HPDE6-E6E7 (cell line): ENCODE data around the gene CNTN5.
"Not testable (repeated sequence)": the region's sequence is repeated elsewhere in the genome, so short reads cannot be mapped to it uniquely, and the experiment has no call there.

Experiments
- DNase-seq: peaks from one replicate; pipeline ENCODE4 v3.0.0; 2011; ENCODE audit warnings: missing footprints; ENCODE audit errors: extremely low spot score

CNTN5 gene

DNA sequence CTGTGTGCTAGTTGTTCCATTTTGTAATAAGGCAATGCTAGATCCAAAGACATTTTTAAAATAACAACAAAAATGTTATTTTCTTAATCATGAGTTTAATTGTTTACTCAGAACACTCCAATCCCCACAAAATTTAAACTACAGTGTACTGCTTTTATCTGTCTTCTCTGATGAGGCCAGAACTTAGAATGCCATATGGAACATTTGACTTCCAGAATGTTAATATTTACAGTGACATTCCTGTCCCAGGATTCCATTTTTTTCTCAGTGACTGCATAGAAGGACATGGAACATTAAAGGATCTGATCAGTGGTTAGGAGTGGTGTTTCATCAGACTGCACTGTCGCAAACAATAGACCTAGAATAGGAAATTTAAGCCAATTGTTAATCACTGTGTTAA, 1171.4 kb downstream of the CNTN5 start:
- DNase-seq, result no peak

- no peak for DNase-seq
These were observed 1183.0 kb downstream of the CNTN5 start for GRCh38 chr11:100203789-100204188.

- DNase-seq, result no peak
These were observed 1185.2 kb downstream of the CNTN5 start for GRCh38 chr11:100205926-100206325.

DNA sequence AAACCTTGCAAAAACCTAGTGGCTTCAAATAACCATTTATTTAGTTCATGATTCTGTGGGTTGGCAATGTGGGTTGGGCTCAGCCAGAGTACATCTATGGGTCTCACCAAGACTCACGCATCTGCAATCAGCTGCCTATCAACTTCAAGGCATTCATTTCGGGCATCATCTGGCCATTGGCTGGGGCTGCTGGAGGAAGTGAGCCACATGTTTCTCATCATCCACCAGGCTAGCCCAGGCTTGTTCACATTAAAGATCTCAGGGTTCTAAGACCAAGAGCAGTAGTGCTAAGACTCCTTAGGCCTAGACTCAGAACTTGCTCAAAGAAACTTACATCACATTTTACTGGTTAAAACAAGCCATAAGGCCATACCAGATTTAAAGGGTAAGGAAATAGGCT, 1187.5 kb downstream of the CNTN5 start:
- DNase-seq, result peak; percentile 7

GRCh38 chr11:100214791-100215190, 1194.0 kb downstream of the CNTN5 start:
- DNase-seq, result no peak

DNA sequence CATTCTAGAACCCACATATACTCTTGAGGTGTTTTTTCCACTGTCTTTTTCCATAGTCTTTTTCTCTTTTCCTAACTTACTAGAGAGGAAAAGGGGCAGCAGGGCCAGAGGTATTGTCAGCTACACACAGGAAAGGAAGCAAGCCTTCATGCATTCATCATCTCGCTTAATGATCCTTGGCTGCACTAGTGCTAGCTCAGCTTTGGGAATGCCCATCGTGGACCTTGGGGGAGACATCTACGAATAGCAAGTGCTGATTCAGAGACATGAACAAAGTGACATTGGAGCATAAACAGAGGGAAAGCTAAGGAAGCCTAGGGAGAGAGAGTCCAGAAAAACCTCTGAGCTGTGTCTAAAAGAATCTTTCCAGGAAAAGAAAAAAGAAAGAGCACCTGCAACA, 1200.1 kb downstream of the CNTN5 start:
- DNase-seq, result no peak

DNA sequence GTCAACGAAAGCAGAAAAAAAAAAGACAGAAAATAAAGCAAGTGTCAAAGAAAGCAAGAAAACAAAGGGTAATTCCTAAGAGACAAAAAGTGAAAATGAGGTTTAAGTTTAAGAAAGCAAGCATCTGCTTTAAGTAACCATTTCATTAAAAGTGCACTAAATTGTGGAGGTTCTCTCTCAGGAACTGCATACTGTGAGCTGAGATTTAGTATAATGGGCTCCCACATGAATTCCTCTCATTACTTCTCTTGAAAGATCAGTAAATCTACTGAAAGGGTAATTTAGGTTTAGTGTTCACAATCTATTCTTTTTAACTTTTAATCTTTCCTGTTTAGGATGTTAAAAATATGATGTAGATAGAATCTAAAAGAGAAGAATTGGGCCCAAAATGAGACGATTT, 1201.0 kb downstream of the CNTN5 start:
- DNase-seq, result no peak

- DNase-seq, result no peak
These were observed 1203.8 kb downstream of the CNTN5 start for GRCh38 chr11:100224541-100225034.

DNA sequence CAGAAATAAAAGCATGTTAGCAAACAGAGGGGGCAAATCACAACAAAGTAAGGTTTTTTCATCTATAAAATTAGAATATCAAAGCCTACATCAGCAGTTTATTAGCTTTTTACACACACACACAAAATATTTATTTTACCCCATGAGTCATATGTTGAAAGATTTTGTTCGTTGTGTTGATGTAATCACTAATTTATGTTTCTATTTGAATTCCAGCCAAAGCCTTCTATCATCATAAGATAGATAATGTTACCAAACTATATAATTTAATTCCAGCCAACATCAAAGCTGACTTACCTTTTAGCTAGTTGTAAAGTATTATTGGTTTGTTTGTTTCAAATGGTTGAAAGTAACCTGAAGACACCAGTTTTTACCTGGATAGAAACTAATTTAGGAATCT, 1208.3 kb downstream of the CNTN5 start:
- DNase-seq, result no peak

- DNase-seq, result no peak
These were observed 1211.3 kb downstream of the CNTN5 start for GRCh38 chr11:100232006-100232405.

DNA sequence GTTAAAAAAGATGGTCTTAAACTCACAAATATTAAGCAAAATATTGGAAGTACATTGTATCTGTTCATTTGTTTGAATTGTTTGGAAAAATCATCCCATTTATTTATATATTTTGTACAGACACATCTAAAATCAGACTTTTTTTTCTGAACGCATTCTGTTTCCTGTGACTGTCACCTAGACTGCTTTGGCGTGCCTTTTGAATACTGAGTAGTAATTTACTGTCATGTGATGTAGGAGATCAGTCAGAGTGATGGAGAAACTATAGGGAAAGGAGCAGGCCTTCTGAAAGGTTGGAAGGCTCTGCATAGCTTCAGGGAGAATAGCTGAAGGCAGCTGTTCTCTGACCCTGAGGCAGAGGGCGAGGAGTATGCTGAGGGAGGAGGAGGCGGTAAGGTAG, 1214.3 kb downstream of the CNTN5 start:
- DNase-seq, result no peak

DNA sequence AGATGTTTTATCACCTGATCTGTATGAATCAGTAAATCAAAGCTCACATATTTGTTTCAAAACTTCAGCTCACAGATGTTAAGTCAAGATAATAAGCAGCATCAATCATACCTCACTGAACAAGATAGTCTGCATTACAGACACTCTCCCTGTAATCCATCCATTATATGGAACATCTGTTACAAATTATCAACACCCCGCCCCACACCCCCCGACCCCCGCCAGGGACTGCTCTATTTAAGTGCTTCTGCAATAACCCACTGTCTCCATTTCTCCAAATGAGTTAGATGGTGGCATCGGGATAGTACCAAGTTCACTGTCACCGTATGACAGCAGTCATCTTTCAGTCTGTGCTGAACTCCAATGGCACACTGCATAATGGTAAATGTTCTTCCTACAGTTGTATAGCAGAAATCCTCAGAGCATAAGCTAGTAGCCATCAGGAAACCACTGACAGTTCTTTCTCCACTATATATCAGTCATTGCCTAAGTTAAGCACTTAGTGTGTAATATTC, 1219.3 kb downstream of the CNTN5 start:
- DNase-seq, result no peak

DNA sequence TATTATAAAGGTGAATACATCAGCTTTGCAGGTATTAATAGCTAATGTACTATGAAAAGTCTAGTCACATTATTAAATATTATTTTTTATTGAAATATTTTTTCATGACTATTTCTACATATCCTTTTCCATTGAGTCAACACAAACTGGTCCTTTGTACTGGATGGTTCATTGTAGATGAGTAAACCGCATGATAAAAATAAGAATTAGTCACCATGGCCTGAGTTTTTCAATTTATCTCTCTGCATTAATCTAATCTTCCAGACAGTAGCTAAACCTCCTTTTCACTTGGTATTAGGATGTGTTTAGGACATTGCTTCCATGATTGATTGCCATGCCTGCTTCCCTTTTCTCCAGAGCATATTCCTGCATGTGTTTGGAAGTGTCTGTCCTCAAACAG, 1227.0 kb downstream of the CNTN5 start:
- peak; percentile 5 for DNase-seq

GRCh38 chr11:100257238-100257803, 1236.6 kb downstream of the CNTN5 start:
- not testable (repeated sequence) for DNase-seq

DNA sequence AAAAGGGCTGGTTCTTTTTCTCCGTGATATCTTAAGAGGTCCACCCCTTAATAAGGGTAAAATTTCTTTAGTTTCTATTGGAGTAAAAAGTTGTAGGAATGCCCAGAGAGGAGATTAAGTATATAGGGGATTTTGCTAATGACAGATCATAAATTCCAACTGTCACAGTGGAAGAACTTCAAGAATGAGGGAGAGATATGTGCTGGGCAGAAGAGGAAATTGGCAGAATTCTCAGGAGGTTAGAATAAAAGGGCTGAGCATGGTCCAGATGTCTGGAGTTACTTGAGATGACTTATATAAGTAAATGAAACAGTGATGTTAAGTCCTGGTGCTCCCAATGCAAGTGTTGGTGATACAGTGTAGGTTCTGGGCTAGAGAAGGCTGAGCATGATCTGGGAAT, 1248.8 kb downstream of the CNTN5 start:
- DNase-seq, result no peak

DNA sequence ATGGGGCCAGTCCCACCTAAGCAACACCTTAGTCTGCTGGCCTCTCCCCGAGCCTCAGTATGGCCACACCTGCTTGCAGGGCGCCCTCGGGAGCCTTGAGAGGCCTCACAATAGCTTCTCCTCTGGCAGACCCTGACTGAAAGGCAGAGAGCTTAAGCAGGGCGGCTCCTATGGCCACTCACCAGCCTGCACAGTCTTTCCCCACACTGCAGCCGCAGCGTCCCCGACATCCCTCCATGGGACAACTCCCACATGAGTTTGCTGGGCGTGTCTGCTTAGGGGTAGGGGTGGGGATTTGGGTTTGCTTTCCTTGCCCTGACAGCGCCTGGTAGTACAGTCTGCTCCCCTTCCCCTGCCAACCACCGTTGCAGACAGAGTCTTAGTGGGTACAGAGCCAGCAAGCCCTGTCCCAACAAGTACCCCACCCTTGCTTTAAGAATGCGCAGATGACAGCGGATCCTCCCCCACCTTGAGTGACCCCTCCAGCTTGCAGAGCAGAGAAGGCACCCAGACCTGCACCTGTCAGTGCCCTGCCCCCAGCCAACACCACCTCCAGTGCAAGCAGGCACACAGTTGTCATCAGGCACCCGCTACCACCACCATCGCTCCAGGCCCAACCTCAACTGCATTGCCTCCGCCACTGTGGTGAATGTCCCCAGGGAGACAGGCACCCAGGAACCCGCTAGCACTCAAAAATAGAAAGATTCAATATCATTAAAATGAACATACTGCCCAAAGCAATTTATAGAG, 1252.5 kb downstream of the CNTN5 start:
- DNase-seq, result no peak

DNA sequence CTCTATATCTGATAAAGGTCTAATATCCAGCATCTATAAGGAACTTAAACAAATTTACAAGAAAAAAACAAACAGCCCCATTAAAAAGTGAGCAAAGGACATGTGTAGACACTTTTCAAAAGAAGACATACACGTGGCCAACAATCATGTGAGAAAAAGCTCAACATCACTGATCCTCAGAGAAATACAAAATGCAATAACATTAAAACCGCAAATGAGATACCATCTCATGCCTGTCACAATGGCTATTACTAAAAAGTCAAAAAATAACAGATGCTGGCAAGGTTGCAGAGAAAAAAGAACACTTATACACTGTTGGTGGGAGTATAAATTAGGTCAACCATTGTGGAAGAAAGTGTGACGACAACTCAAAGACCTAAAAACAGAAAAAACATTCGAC, 1253.7 kb downstream of the CNTN5 start:
- not testable (repeated sequence) for DNase-seq

- no peak for DNase-seq
These were observed 1274.0 kb downstream of the CNTN5 start for GRCh38 chr11:100294748-100295147.

DNA sequence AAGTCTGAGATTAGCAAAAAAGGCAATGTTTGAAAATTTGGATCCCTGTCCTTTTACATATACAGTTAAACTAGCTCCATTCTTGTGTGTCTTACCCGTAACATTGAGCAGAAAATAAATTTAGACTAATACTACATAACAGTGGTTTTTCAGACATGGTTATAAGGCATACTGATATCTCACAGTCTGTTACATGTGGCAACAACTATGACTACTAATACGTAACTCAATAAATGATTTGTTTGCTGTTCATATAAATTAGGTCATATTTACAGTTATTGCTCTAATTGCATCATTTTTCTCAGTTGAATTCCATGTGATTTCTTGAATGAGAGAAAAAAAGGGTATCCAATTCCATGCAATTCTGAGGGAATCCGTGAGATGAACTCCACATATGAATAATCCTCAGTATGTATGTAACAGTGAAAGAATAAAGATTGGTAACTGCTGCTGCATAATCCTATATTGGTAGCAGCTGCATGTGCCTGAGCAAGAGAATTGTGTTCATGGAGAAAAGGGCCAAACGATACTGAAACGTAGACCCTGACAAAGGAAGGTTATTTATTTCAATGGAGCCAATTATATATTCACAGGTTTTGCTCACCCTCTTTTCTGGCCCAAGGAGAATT, 1275.4 kb downstream of the CNTN5 start:
- DNase-seq, result no peak

GRCh38 chr11:100297516-100297915, 1276.8 kb downstream of the CNTN5 start:
- no peak for DNase-seq

- no peak for DNase-seq
These were observed 1282.1 kb downstream of the CNTN5 start for GRCh38 chr11:100302824-100303223.

DNA sequence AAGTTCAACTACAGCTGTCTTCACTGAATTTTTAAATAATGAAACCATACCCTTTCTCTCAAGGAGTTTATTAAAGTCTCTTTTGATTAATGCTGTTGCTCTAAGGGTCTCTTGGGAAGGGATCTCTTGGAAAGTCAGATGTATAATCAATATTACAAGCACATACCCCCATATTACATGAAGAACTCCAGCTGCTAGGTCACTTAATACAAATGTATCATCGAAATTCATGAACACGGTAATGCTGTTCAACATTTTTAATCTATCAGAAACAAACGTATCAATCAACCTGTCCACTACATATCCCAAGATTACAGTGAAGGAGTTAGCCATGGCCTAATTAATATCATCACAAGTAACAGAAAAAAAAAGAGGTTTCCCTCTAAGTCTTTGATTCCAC, 1283.1 kb downstream of the CNTN5 start:
- DNase-seq, result no peak

- DNase-seq, result no peak
These were observed 1287.5 kb downstream of the CNTN5 start for GRCh38 chr11:100308202-100308601.
